HL-60 (cell line): ENCODE data around the gene PRCC.

Source experiments
- DNase-seq, 2 experiments: peaks; one replicate each; pipeline ENCODE4 v3.0.0-alpha.2; 2010 to 2020; ENCODE audit warnings: low read depth in 1 of 2, low spot score in 1 of 2
- H3K27ac ChIP-seq: fragments of 250-450 bp; sonication (Bioruptor Pico); replicated peaks from 2 replicates; pipeline ENCODE4 v1.5.1; 2020; ENCODE audit warnings: mild to moderate bottlenecking, moderate library complexity
- H3K27me3 ChIP-seq: fragments of 250-450 bp; sonication (Bioruptor Pico); 2 replicates; pipeline ENCODE4 v1.5.1; 2021; ENCODE audit warnings: mild to moderate bottlenecking, moderate library complexity; ENCODE audit not compliant: insufficient read depth, poor library complexity, severe bottlenecking
- H3K4me3 ChIP-seq: replicated peaks from 2 replicates; pipeline ENCODE4 v1.5.1; 2011; ENCODE audit warnings: mild to moderate bottlenecking, control low read depth, low read length; ENCODE audit not compliant: insufficient read depth
- CTCF ChIP-seq: IDR thresholded peaks from one replicate; pipeline ENCODE4 v1.5.1; 2011; ENCODE audit warnings: low read length, control low read depth, inconsistent platforms; ENCODE audit not compliant: insufficient read depth
- GABPA ChIP-seq: IDR thresholded peaks from 2 replicates; pipeline ENCODE4 v1.6.1; 2012; ENCODE audit warnings: low read depth
- POLR2AphosphoS5 ChIP-seq: IDR thresholded peaks from 2 replicates; pipeline ENCODE4 v1.6.1; 2012; ENCODE audit warnings: low read depth
- REST ChIP-seq: IDR thresholded peaks from 2 replicates; pipeline ENCODE4 v1.6.1; 2012; ENCODE audit warnings: low read depth; ENCODE audit not compliant: insufficient replicate concordance
- SPI1 ChIP-seq: IDR thresholded peaks from 2 replicates; pipeline ENCODE4 v1.6.1; 2012; ENCODE audit warnings: low read depth, mild to moderate bottlenecking, borderline replicate concordance

The PRCC gene

GRCh38 chr1:156806512-156807440 is 39.4 kb downstream of the PRCC start:
- no peak overlapping the region for H3K4me3 ChIP-seq
- no peak for DNase-seq
- TF ChIP-seq GABPA (no peak), POLR2AphosphoS5 (no peak), REST (no peak), CTCF (no peak), SPI1 (no peak)
- no peak overlapping the region for H3K27ac ChIP-seq
- H3K27me3 ChIP-seq: no peaks in the 10 kb centered on the region

GRCh38 chr1:156807627-156808026 is 40.3 kb downstream of the PRCC start:
- no peak for DNase-seq
- no peaks in the 10 kb centered on the region for H3K27me3 ChIP-seq
- H3K27ac ChIP-seq: no peak overlapping the region
- no peak overlapping the region for H3K4me3 ChIP-seq
- TF ChIP-seq REST (no peak), POLR2AphosphoS5 (no peak), GABPA (no peak), SPI1 (no peak), CTCF (no peak)

GRCh38 chr1:156808186-156809030 is 41.1 kb downstream of the PRCC start:
- no peak overlapping the region for H3K4me3 ChIP-seq

More at GRCh38 chr1:156808186-156809030, 41.1 kb downstream of the PRCC start:
- Histone ChIP-seq H3K27me3 (no peaks in the 10 kb centered on the region), H3K27ac (no peak overlapping the region)
- no peak for DNase-seq
- no peak for TF ChIP-seq SPI1
- TF ChIP-seq GABPA: no peak
- TF ChIP-seq CTCF: no peak
- no peak for TF ChIP-seq REST
- TF ChIP-seq POLR2AphosphoS5: no peak
